Ovary (tissue), 3 donors: ENCODE measurements around the gene COL4A4.

ENCODE experiments used
- POLR2A ChIP-seq: fragments of 450-650 bp; IDR thresholded peaks from one replicate; pipeline ENCODE4 v1.6.1; 2017; ENCODE audit warnings: antibody characterized with exemption, mild to moderate bottlenecking, moderate library complexity
- TF ChIP-seq, protein P1 (sequence below), 3 donors: fragments of 450-650 bp in 2 of 3; fragments of 200-600 bp in 1 of 3; IDR thresholded peaks; one replicate each; pipeline versions ENCODE4 v1.5.1 to v1.8.0; 2016 to 2022; ENCODE audit warnings: antibody characterized with exemption in 3 of 3, mild to moderate bottlenecking in 1 of 3
- donor health status: DM: no; HTN: no; CAD: no.

GRCh38 chr2:227007148-227007547 is 156.9 kb downstream of the COL4A4 start:
- TF ChIP-seq, protein P1, sequence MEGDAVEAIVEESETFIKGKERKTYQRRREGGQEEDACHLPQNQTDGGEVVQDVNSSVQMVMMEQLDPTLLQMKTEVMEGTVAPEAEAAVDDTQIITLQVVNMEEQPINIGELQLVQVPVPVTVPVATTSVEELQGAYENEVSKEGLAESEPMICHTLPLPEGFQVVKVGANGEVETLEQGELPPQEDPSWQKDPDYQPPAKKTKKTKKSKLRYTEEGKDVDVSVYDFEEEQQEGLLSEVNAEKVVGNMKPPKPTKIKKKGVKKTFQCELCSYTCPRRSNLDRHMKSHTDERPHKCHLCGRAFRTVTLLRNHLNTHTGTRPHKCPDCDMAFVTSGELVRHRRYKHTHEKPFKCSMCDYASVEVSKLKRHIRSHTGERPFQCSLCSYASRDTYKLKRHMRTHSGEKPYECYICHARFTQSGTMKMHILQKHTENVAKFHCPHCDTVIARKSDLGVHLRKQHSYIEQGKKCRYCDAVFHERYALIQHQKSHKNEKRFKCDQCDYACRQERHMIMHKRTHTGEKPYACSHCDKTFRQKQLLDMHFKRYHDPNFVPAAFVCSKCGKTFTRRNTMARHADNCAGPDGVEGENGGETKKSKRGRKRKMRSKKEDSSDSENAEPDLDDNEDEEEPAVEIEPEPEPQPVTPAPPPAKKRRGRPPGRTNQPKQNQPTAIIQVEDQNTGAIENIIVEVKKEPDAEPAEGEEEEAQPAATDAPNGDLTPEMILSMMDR (IDR thresholded peaks at IDR 0.05): no peak
- TF ChIP-seq POLR2A: no peak
